DOHH2 (cell line): Measurements from ENCODE around the gene ZNF468.
"Not testable (repeated sequence)": the region's sequence is repeated elsewhere in the genome, so short reads cannot be mapped to it uniquely, and the experiment has no call there.

Experiments used
- CTCF ChIP-seq: fragments of 200-600 bp; sonication (generic); IDR thresholded peaks from one replicate; pipeline ENCODE4 v1.5.1; 2014; ENCODE audit warnings: antibody characterized with exemption, mild to moderate bottlenecking, low read depth, low read length; ENCODE audit not compliant: poor library complexity, severe bottlenecking
- EZH2phosphoT487 ChIP-seq: fragments of 200-600 bp; sonication (generic); IDR thresholded peaks from 2 replicates; pipeline ENCODE4 v1.6.1; 2017; ENCODE audit warnings: borderline replicate concordance, mild to moderate bottlenecking, antibody characterized with exemption, low read length, moderate library complexity, mixed read lengths

GRCh38 chr19:52834289-52834688 lies 23.1 kb downstream of the ZNF468 start:
- not testable (repeated sequence) for TF ChIP-seq CTCF, EZH2phosphoT487
